T-cell (primary cell): ENCODE results near the gene ECM1. TPM values are rescaled to one million over a fixed set of nuclear protein-coding genes. Genes with fewer than 3 reads are reported as not detected.

Experiments used
- total RNA-seq, 35 experiments: library from RNA in 6 of 35; stranded (reverse) in 6 of 35; fragments of 120-200 nt in 1 of 35; gene quantifications; one replicate each; pipeline versions ENCODE4 v1.2.1 to v1.2.4 and lab custom pipeline; 2013 to 2026

The ECM1 gene
- total RNA-seq, 5 donors from 2014 or later (not counting 1 experiment from before 2014, with no cell fraction given) = 0.25 to 2.9 (median 1.2) TPM

Other genes starting within 250 kb of the ECM1 start
- gene APH1A, start 239.1 kb upstream of the ECM1 start, total RNA-seq = 100 to 1,000 TPM; 118 to 133 (median 124) TPM
- gene C1orf54, start 235.3 kb upstream of the ECM1 start, total RNA-seq = 1 to 10 TPM; 2.1 to 4.1 (median 3.2) TPM
- gene CIART, start 225.6 kb upstream of the ECM1 start, total RNA-seq = 1 to 10 TPM in 4 of 5 donors, under 1 TPM in 1; 0.63 to 2.9 (median 1.3) TPM
- gene MRPS21, start 214.2 kb upstream of the ECM1 start, total RNA-seq = 10 to 100 TPM; 51.9 to 75.0 (median 66.8) TPM
- 100 to 1,000 TPM; 100 to 153 (median 105) TPM for gene PRPF3, start 186.6 kb upstream of the ECM1 start, total RNA-seq
- gene RPRD2, start 144.0 kb upstream of the ECM1 start, total RNA-seq = 10 to 100 TPM; 44.2 to 50.6 (median 46.7) TPM
- 10 to 100 TPM; 24.1 to 35.9 (median 30.2) TPM for gene TARS2, start 20.7 kb upstream of the ECM1 start, total RNA-seq
- gene FALEC, start 7.6 kb downstream of the ECM1 start, total RNA-seq = under 1 TPM in 3 of 5 donors, not detected in 2; 0.49 to 0.85 (median 0.73) TPM
- under 1 TPM; 0.26 to 0.66 (median 0.49) TPM for gene ADAMTSL4, start 41.3 kb downstream of the ECM1 start, total RNA-seq
- gene MCL1, start 71.5 kb downstream of the ECM1 start, total RNA-seq = 100 to 1,000 TPM; 478 to 731 (median 517) TPM
- gene ENSA, start 121.5 kb downstream of the ECM1 start, total RNA-seq = 100 to 1,000 TPM; 108 to 158 (median 110) TPM
- 10 to 100 TPM; 10.2 to 23.7 (median 21.5) TPM for gene GOLPH3L, start 189.0 kb downstream of the ECM1 start, total RNA-seq
- gene HORMAD1, start 212.8 kb downstream of the ECM1 start, total RNA-seq = under 1 TPM in 4 of 5 donors, not detected in 1; 0.28 to 0.55 (median 0.45) TPM